ENCODE results near the gene WNT1.

Gene WNT1

GRCh38 chr12:48995086-48995879 is 17.2 kb downstream of the WNT1 start:
- DNase-seq (ENCODE audit: low read depth in 2 of 2): peak; percentile 80 to 85
- H3K4me3 ChIP-seq (replicated peaks in 1 of 2; ENCODE audit: low read depth in 2 of 2, low read length in 2 of 2): peak overlapping the region; percentile 5 to 11
- TF ChIP-seq, protein P1, sequence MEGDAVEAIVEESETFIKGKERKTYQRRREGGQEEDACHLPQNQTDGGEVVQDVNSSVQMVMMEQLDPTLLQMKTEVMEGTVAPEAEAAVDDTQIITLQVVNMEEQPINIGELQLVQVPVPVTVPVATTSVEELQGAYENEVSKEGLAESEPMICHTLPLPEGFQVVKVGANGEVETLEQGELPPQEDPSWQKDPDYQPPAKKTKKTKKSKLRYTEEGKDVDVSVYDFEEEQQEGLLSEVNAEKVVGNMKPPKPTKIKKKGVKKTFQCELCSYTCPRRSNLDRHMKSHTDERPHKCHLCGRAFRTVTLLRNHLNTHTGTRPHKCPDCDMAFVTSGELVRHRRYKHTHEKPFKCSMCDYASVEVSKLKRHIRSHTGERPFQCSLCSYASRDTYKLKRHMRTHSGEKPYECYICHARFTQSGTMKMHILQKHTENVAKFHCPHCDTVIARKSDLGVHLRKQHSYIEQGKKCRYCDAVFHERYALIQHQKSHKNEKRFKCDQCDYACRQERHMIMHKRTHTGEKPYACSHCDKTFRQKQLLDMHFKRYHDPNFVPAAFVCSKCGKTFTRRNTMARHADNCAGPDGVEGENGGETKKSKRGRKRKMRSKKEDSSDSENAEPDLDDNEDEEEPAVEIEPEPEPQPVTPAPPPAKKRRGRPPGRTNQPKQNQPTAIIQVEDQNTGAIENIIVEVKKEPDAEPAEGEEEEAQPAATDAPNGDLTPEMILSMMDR (IDR thresholded peaks at IDR 0.05; ENCODE audit: low read depth, low read length): peak; percentile 85

GRCh38 chr12:48996794-48997718 is 18.9 kb downstream of the WNT1 start:
- TF ChIP-seq, protein P1 (IDR thresholded peaks at IDR 0.05; ENCODE audit: low read depth, low read length): peak; percentile 97
- DNase-seq (ENCODE audit: low read depth in 2 of 2): peak; percentile 74 to 75
- peak overlapping the region; percentile 17 to 29 for H3K4me3 ChIP-seq (replicated peaks in 1 of 2; ENCODE audit: low read depth in 2 of 2, low read length in 2 of 2)

- no peak for DNase-seq (ENCODE audit: low read depth in 2 of 2)
- TF ChIP-seq, protein P1 (IDR thresholded peaks at IDR 0.05; ENCODE audit: low read depth, low read length): no peak
- H3K4me3 ChIP-seq (replicated peaks in 1 of 2; ENCODE audit: low read depth in 2 of 2, low read length in 2 of 2): peak overlapping the region; percentile 36 to 40
Measured at GRCh38 chr12:48997719-48998496, 19.8 kb downstream of the WNT1 start.

DNA sequence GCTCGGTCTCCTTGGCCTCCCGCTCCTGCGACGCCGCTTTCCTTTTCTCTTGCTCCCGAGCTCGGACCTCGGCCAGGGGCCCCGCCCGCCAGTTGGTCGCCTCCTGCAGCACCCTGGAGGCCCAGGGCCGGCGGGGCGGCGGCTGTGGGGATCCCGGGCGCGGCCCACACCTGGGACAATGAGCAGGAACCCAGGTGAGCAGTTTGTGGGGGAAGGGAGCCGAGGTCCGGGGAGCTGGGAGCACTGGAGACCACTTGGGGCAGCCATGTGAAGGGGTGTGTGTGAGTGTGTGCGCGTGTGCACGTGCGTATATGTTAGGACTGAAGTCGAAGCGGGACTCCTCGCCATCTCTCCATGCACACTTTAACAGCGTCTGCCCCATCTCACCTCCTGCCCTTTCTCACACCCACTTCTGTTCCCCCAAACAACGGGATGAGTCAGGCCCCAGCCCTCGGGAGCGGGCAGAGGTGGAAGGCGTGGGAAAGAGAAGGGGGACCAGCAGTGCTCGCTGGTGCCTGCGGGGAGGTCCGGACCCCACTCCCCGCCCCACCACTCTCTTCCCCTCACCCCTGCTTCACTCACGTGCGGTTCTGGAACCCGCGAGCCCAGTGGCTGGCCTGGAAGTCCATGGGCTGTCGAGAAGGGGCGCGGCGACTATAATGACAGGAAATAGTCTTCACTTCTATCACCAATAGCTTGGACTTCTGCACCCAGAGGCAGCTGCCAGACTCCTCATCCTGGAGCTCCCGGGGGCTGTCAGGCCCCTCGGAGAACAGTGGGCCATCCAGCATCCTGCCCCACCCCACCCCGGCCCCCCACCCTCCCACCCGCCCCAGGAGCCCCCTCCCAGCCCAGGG is 20.6 kb downstream of the WNT1 start:
- H3K4me3 ChIP-seq (replicated peaks in 1 of 2; ENCODE audit: low read depth in 2 of 2, low read length in 2 of 2): peak overlapping the region; percentile 36 to 40
- peak; percentile 22 to 24 for DNase-seq (ENCODE audit: low read depth in 2 of 2)
- TF ChIP-seq, protein P1 (IDR thresholded peaks at IDR 0.05; ENCODE audit: low read depth, low read length): no peak

DNA sequence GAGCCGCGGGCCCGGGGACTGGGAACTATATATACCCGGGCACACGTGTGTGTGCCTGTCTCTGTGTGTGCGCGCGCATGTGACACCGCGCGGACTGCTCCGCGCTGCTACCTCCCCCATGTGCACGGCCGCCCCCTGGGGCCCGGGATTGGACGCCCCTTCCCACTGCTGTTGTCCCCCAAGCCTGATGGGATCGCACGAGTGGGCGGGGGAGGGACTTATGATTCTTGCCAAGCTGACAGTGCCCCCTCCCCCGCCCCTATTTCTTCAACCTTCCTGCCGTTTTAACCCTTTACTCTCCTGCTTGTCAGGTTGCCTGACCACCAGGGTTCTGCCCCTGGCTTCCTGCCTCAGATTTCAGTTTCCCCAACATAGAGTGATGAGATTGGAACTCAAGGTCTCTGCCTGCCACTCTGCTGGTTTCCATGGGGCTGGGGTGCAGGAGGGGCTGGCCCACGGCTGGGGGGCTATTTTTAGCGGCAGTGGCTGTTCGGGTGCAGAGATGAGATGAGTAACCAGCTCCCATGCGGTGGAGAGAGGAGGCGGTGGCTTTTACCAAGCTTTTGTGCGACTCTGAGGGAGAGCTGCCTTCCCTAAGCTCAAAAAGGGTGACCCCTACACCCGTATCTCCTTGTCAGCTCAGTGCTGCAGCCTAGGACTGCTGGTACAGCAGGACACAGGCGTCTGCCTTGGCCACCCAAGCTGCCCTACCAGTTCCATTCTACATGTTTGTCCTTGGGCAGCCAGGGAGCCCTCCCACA is 21.4 kb downstream of the WNT1 start, which contains the start of gene DDN:
TSS of gene DDN (minus strand) at position 5 of the 761 bp plus-strand sequence. CDS start 88 bp downstream, outside the sequence.
- TF ChIP-seq, protein P1 (IDR thresholded peaks at IDR 0.05; ENCODE audit: low read depth, low read length): no peak
- peak; percentile 29 to 40 for DNase-seq (ENCODE audit: low read depth in 2 of 2)

More for the DNA sequence above, 21.4 kb downstream of the WNT1 start, which contains the start of gene DDN:
- H3K4me3 ChIP-seq (replicated peaks in 1 of 2; ENCODE audit: low read depth in 2 of 2, low read length in 2 of 2): peak within 1 kb of the TSS; percentile 36 to 40

All from cardiac fibroblast (primary cell).